Keratinocyte (primary cell): ENCODE measurements around the gene ZBTB7B. TPM values are rescaled to one million over a fixed set of nuclear protein-coding genes. Genes with fewer than 3 reads are reported as not detected.
A peak's percentile ranks its signal among the peaks of the same experiment; 100 is the strongest.

ENCODE experiments used
- DNase-seq: peaks from one replicate; pipeline ENCODE4 v3.0.0-alpha.2; 2011; ENCODE audit warnings: low read depth, missing footprints, low spot score
- FAIRE-seq: peaks from 2 replicates; lab custom pipeline; 2011; peaks lifted over from hg19 to GRCh38; lab: Jason Lieb, UNC
- H2AFZ ChIP-seq: 2 replicates; pipeline ENCODE4 v1.6.0; 2012; ENCODE audit warnings: low read length, control low read depth, inconsistent platforms; ENCODE audit not compliant: control insufficient read depth
- H3K27ac ChIP-seq: 2 replicates; pipeline ENCODE4 v1.5.1; 2011; ENCODE audit warnings: low read length; ENCODE audit not compliant: control insufficient read depth, insufficient read depth
- H3K27me3 ChIP-seq: 3 replicates; pipeline ENCODE4 v1.6.0; 2011; ENCODE audit warnings: low read length; ENCODE audit not compliant: control insufficient read depth, insufficient read depth; ENCODE audit errors: extremely low read depth
- H3K36me3 ChIP-seq, 2 experiments: 2 replicates in 1 of 2; 3 replicates in 1 of 2; pipeline ENCODE4 v1.5.1; 2011; ENCODE audit warnings: low read length in 2 of 2, mild to moderate bottlenecking in 1 of 2; ENCODE audit not compliant: control insufficient read depth in 2 of 2, insufficient read depth in 2 of 2; ENCODE audit errors: extremely low read depth in 1 of 2
- H3K4me1 ChIP-seq: 3 replicates; pipeline ENCODE4 v1.5.1; 2011; ENCODE audit warnings: low read length; ENCODE audit not compliant: control insufficient read depth, insufficient read depth; ENCODE audit errors: extremely low read depth
- H3K4me2 ChIP-seq: 3 replicates; pipeline ENCODE4 v1.6.0; 2011; ENCODE audit warnings: low read depth, low read length; ENCODE audit not compliant: control insufficient read depth, insufficient read depth; ENCODE audit errors: extremely low read depth
- H3K4me3 ChIP-seq, 3 experiments: fragments of 200-600 bp in 1 of 3; sonication (generic) in 1 of 3; 2 replicates in 2 of 3; 3 replicates in 1 of 3; pipeline ENCODE4 v1.5.1; 2011 to 2016; ENCODE audit warnings: low read length in 3 of 3, mild to moderate bottlenecking in 3 of 3, control low read depth in 2 of 3, inconsistent platforms in 1 of 3, low read depth in 1 of 3, mixed read lengths in 1 of 3, mixed run types in 1 of 3, moderate library complexity in 1 of 3; ENCODE audit not compliant: control insufficient read depth in 2 of 3, insufficient read depth in 2 of 3; ENCODE audit errors: extremely low read depth in 1 of 3
- H3K79me2 ChIP-seq: 2 replicates; pipeline ENCODE4 v1.6.0; 2012; ENCODE audit warnings: low read length; ENCODE audit not compliant: control insufficient read depth, insufficient read depth
- H3K9ac ChIP-seq: 3 replicates; pipeline ENCODE4 v1.6.0; 2011; ENCODE audit warnings: low read length; ENCODE audit not compliant: control insufficient read depth, insufficient read depth; ENCODE audit errors: extremely low read depth
- H3K9me1 ChIP-seq: 3 replicates; pipeline ENCODE4 v1.6.0; 2011; ENCODE audit warnings: low read length; ENCODE audit not compliant: control insufficient read depth, insufficient read depth; ENCODE audit errors: extremely low read depth
- H3K9me3 ChIP-seq: 2 replicates; pipeline ENCODE4 v1.5.1; 2012; ENCODE audit warnings: low read depth, low read length; ENCODE audit not compliant: control insufficient read depth
- H4K20me1 ChIP-seq: 3 replicates; pipeline ENCODE4 v1.6.0; 2011; ENCODE audit warnings: low read length; ENCODE audit not compliant: control insufficient read depth, insufficient read depth; ENCODE audit errors: extremely low read depth
- EZH2 ChIP-seq: IDR thresholded peaks from one replicate; pipeline ENCODE4 v1.6.1; 2012; ENCODE audit warnings: inconsistent platforms, mild to moderate bottlenecking, low read length, moderate library complexity
- dilution Hi-C: fragments of 300-500 bp; cut with MboI; formaldehyde crosslinking; loops from one replicate; pipeline ENCODE4 v1.7.0; 2020; ENCODE audit warnings: low sequenced_read_pairs; ENCODE audit not compliant: extremely low pct_ligation_motif_present
- polyA plus RNA-seq, 5 experiments: library from polyadenylated mRNA; depleted of rRNA in 3 of 5; stranded (reverse) in 3 of 5; stranded (forward) in 1 of 5; unstranded in 1 of 5; fragments of >200 nt; gene quantifications; 1 replicate in 1 of 5; 2 replicates in 3 of 5; 3 replicates in 1 of 5; pipeline versions ENCODE4 v1.2.1 to v1.2.3, GENCODE V29; 2011 to 2012; ENCODE audit warnings: missing spikeins in 2 of 5, low read depth in 1 of 5, low replicate concordance in 1 of 5
- TF ChIP-seq, protein P1 (sequence below), 3 experiments: IDR thresholded peaks in 1 of 3; conservative IDR thresholded peaks in 1 of 3; optimal IDR thresholded peaks in 1 of 3; 2 replicates in 2 of 3; 3 replicates in 1 of 3; pipeline versions ENCODE3 to v1.5.1; 2011; ENCODE audit warnings: low read length in 3 of 3, mild to moderate bottlenecking in 3 of 3, moderate library complexity in 2 of 3, control low read depth in 1 of 3, inconsistent platforms in 1 of 3; ENCODE audit not compliant: insufficient read depth in 2 of 3; ENCODE audit errors: extremely low read depth in 1 of 3

The ZBTB7B gene
- polyA plus RNA-seq, 1 donor (not counting 4 experiments of a cell fraction or from before 2014, with no cell fraction given): 20.9 TPM

GRCh38 chr1:155010211-155010918 is 7.8 kb downstream of the ZBTB7B start:
- Histone ChIP-seq H3K9me1 (no peaks in the 10 kb centered on the region), H4K20me1 (peaks cover 6% of the 10 kb centered on the region), H3K27me3 (no peaks in the 10 kb centered on the region), H3K9me3 (no peaks in the 10 kb centered on the region), H3K79me2 (peaks cover 60% of the 10 kb centered on the region), H3K4me1 (peaks cover 76% of the 10 kb centered on the region), H3K4me2 (peak overlapping the region; percentile 45), H3K9ac (no peak overlapping the region), H2AFZ (no peak overlapping the region), H3K27ac (no peak overlapping the region), H3K4me3 (no peak overlapping the region), H3K36me3 (peaks cover 18 to 50% of the 10 kb centered on the region in 2 experiments)
- dilution Hi-C loops: no loop called here
- no peak for DNase-seq
- TF ChIP-seq, protein P1, sequence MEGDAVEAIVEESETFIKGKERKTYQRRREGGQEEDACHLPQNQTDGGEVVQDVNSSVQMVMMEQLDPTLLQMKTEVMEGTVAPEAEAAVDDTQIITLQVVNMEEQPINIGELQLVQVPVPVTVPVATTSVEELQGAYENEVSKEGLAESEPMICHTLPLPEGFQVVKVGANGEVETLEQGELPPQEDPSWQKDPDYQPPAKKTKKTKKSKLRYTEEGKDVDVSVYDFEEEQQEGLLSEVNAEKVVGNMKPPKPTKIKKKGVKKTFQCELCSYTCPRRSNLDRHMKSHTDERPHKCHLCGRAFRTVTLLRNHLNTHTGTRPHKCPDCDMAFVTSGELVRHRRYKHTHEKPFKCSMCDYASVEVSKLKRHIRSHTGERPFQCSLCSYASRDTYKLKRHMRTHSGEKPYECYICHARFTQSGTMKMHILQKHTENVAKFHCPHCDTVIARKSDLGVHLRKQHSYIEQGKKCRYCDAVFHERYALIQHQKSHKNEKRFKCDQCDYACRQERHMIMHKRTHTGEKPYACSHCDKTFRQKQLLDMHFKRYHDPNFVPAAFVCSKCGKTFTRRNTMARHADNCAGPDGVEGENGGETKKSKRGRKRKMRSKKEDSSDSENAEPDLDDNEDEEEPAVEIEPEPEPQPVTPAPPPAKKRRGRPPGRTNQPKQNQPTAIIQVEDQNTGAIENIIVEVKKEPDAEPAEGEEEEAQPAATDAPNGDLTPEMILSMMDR (optimal IDR thresholded peaks at IDR 0.05 in 1 of 3, IDR thresholded peaks at IDR 0.05 in 1 of 3, conservative IDR thresholded peaks at IDR 0.05 in 1 of 3; ENCODE audit: extremely low read depth in 1 of 3, insufficient read depth in 2 of 3, low read length in 3 of 3): no peak
- TF ChIP-seq EZH2: no peak
- FAIRE-seq: no peak

- DNase-seq: no peak
- Histone ChIP-seq H3K4me1 (peaks cover 76% of the 10 kb centered on the region), H3K9ac (no peak overlapping the region), H3K36me3 (peaks cover 19 to 56% of the 10 kb centered on the region in 2 experiments), H4K20me1 (peaks cover 6% of the 10 kb centered on the region), H3K4me2 (no peak overlapping the region), H3K4me3 (no peak overlapping the region), H3K9me3 (no peaks in the 10 kb centered on the region), H3K27ac (no peak overlapping the region), H3K9me1 (no peaks in the 10 kb centered on the region), H3K79me2 (peaks cover 54% of the 10 kb centered on the region), H3K27me3 (no peaks in the 10 kb centered on the region), H2AFZ (no peak overlapping the region)
- no peak for FAIRE-seq
- TF ChIP-seq, protein P1 (optimal IDR thresholded peaks at IDR 0.05 in 1 of 3, IDR thresholded peaks at IDR 0.05 in 1 of 3, conservative IDR thresholded peaks at IDR 0.05 in 1 of 3; ENCODE audit: extremely low read depth in 1 of 3, insufficient read depth in 2 of 3, low read length in 3 of 3): no peak
- no peak for TF ChIP-seq EZH2
- dilution Hi-C loops: no loop called here
These were observed 8.4 kb downstream of the ZBTB7B start for GRCh38 chr1:155011004-155011416.
